Smooth muscle cell of the coronary artery (primary cell): ENCODE results near the gene SPTBN4. TPM values are rescaled to one million over a fixed set of nuclear protein-coding genes. Genes with fewer than 3 reads are reported as not detected.

Experiments used
- total RNA-seq: library from RNA; depleted of rRNA; stranded (reverse); fragments of >200 nt; gene quantifications from 2 replicates; pipeline ENCODE4 v1.2.3, GENCODE V29; 2014; ENCODE audit warnings: low replicate concordance

SPTBN4 gene
- 1.2 and 7.8 TPM in 2 replicates for total RNA-seq

DNA sequence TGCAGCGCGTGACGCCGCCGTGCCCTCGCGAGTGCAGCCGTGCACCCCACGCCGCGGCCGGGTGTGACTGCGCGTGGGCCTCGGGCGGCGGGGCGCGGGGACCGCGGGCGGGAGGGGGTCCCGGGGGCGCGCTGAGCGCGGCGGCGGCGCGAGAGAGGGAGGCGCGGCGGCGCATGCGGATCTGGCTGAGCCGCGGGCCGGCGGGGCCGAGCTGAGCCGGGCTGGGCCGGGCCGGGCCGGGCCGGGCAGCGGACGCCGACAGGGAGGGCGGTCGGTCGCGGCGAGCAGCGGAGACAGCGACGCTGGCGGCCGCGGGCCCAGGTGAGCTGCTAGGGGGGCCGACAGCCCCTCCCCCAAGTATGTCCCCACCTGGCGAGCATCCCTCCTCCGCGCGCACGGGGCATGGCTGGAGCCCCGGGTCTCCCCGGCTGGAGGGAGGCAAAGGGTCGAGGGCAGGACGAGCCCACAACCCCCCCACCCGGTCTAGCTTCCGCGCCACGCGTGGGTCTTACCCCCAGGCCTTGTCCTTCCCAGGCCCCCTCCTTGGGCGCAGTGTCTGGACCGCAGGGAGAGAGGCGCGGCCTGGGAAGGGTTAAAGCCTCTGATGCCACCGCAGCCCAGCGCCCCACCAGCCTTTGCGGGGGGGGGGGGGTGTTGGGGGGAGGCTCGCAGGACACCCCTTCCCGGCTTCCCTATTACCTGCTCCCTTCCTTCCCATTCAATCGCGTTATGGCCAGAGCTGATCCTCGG lies at the start of gene SPTBN4:
Gene SPTBN4 (plus strand): TSS at position 17 of the 750 bp plus-strand sequence. CDS start 5,621 bp downstream, outside the sequence.

DNA sequence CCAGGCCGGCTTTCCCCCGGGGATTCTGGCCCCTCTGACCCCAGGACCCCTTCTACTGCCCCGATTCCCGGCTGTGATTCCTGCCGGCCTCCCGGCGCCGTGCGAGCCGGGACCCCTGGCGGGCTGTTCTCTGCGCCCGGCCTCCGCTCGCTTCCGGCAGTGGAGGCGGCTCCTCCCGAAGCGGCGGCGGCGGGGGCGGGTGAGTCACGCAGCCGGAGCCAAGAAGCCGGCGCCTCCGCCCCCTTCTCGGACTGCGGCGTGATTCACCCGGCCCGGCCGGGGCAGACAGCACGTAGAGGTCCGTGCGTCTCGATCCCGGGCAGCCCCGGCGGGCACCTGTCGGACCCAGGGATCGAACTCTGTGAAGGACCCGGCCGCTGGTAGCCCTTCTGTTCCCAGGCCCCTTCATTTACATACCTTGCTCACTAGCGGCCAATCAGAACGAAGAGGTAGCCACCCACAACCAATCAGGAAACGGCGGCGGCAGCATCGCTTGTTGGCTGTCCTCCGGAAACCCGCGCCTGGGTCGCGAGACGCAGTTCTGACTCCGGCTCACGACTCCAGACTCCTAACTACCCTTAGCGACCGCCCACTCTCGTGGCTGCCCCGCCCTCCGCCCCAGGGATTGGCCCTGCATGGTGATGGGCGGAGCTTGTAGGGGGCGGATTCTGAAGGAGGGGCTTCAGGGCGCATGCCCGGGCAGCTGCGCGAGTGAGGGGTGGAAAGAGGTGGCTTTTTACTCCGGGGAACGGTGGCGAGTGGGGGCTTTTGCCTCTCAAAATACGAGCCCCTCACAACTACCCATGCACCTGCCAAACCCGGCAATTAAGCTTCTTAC lies 41.1 kb upstream of the SPTBN4 start, which contains the start of gene SERTAD1:
Gene SERTAD1 (minus strand): TSS at position 543 of the 838 bp plus-strand sequence. CDS start 2,446 bp downstream, outside the sequence.

GRCh38 chr19:40444000-40444824 lies 22.6 kb upstream of the SPTBN4 start, which contains the start of gene SERTAD3:
SERTAD3 (minus strand) TSS chr19:40444335; CDS start chr19:40442080, 2,255 bp downstream.

GRCh38 chr19:40465557-40466218 lies 1.1 kb upstream of the SPTBN4 start, which contains the start of gene BLVRB:
BLVRB (minus strand) TSS chr19:40465745; CDS start chr19:40465688, 57 bp downstream.

DNA sequence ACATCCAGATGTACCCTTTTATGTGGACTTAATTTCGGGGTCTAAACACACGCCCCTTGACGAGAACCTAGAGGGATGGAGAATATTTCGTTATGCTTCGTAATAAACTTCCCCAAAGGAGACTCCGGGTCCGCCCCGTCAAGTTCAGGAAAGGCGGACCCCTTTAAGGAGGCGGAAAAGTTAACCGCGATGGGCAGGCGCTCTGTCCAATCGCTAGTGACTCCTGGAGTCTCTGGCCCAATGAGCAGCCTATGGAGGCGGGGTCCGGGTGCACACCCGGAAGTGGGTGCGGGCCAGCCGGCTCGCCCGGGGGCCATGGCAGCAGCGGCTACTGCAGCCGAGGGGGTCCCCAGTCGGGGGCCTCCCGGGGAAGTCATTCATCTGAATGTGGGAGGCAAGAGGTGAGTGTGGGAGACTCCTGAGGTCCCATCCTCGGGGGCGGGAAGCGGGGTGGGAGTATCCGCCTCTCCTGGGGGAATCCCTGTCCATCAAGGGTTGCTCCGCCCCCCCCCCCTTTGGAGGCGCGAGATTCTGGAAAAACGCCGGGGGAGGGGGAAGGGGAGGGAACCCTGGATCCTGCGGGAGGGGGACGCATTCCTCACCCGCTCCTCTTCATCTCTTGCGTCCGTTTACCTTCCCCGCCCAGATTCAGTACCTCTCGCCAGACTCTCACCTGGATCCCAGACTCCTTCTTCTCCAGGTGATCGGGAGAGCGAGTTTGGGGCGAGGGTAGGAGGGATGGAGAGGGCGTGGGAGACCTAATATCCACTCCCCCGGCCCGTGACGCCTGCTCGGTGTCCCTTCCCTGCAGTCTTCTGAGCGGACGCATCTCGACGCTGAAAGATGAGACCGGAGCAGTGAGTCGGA lies 110.0 kb downstream of the SPTBN4 start, which contains the start of gene SHKBP1:
Gene SHKBP1 (plus strand): TSS at position 289 of the 867 bp plus-strand sequence. CDS start 27 bp downstream, at position 316.

DNA sequence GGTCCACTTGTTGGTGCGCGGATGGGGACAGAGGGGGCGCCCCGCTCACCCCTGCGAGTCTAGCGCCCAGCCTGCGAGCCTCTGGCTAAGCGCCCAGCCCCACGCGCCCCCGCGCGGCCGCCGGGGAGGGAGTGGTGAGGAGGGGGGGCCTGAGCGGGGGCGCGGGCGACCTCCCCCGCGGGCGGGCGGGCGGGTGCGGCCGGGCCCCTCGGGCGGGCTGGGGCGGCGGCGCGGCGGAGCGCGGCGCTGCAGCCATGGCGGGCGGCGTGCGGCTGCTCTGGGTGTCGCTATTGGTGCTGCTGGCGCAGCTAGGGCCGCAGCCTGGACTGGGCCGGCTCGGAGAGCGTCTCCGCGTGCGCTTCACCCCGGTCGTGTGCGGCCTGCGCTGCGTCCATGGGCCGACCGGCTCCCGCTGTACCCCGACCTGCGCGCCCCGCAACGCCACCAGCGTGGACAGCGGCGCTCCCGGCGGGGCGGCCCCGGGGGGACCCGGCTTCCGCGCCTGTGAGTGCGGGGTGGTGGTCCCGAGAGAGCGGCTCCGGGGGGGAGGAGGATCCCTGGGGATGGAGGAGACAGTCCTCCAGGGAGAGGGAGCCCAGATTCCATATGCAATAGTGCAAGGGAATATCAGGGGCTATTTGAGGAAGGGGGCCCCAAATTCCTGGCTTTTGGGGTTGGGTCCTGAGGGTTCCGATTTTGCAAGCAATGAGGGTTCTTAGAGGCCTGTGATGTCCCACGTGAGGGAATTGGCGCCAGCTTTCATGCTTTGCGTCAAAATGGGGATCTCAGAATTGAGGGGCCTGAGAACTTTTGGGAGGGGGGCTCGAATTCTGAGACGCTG lies 134.6 kb downstream of the SPTBN4 start, which contains the start of gene LTBP4:
Gene LTBP4 (plus strand): TSS at position 236 of the 841 bp plus-strand sequence. CDS start 19 bp downstream, at position 255.

Other genes with a start within 250 kb of the SPTBN4 start
- not detected in 2 replicates for gene TTC9B, start 248.6 kb upstream of the SPTBN4 start, total RNA-seq
- 0.08 and 0.12 TPM in 2 replicates for gene CCNP, start 240.3 kb upstream of the SPTBN4 start, total RNA-seq
- 58.4 and 64.4 TPM in 2 replicates for gene AKT2, start 181.7 kb upstream of the SPTBN4 start, total RNA-seq
- gene C19orf47, start 118.6 kb upstream of the SPTBN4 start, total RNA-seq = 4.6 and 6.9 TPM in 2 replicates
- 139 and 177 TPM in 2 replicates for gene PLD3, start 118.3 kb upstream of the SPTBN4 start, total RNA-seq
- gene HIPK4, start 76.8 kb upstream of the SPTBN4 start, total RNA-seq = under 0.01 and 0.08 TPM in 2 replicates
- 0.90 and 1.3 TPM in 2 replicates for gene PRX, start 53.6 kb upstream of the SPTBN4 start, total RNA-seq
- gene SERTAD1, start 41.0 kb upstream of the SPTBN4 start, total RNA-seq = 13.0 and 21.5 TPM in 2 replicates
- gene SERTAD3, start 22.7 kb upstream of the SPTBN4 start, total RNA-seq = 11.2 and 21.9 TPM in 2 replicates
- gene BLVRB, start 1.3 kb upstream of the SPTBN4 start, total RNA-seq = 146 and 191 TPM in 2 replicates
- 12.5 and 19.6 TPM in 2 replicates for gene SHKBP1, start 109.9 kb downstream of the SPTBN4 start, total RNA-seq
- gene LTBP4, start 134.4 kb downstream of the SPTBN4 start, total RNA-seq = 24.8 and 25.6 TPM in 2 replicates
- gene NUMBL, start 223.7 kb downstream of the SPTBN4 start, total RNA-seq = 21.6 and 31.6 TPM in 2 replicates
- gene COQ8B, start 249.9 kb downstream of the SPTBN4 start, total RNA-seq = 22.8 and 24.0 TPM in 2 replicates